ENCODE measurements around the gene SNIP1. TPM values are rescaled to one million over a fixed set of nuclear protein-coding genes. Genes with fewer than 3 reads are reported as not detected.
"Not testable (repeated sequence)": the region's sequence is repeated elsewhere in the genome, so short reads cannot be mapped to it uniquely, and the experiment has no call there.

The SNIP1 gene
- polyA plus RNA-seq, 4 donors: 4.6 to 11.6 (median 5.1) TPM

- peak overlapping the region; percentile 89 to 97 (median 93) for H3K4me3 ChIP-seq (ENCODE audit: low read depth in 1 of 3, low read length in 3 of 3)
- peaks cover 2 to 14% (median 10%) of the 10 kb centered on the region in 3 donors for H3K4me1 ChIP-seq (ENCODE audit: control insufficient read depth in 3 of 3, insufficient read depth in 2 of 3, low read depth in 1 of 3, low read length in 2 of 3)
- 2% methylated on average over 11 of the region's 11 CpGs for WGBS, 3 donors
- FAIRE-seq: no peak
- no peak for DNase-seq
- H3K27me3 ChIP-seq (ENCODE audit: control insufficient read depth in 3 of 3, insufficient read depth in 3 of 3, low read length in 3 of 3): no peaks in the 10 kb centered on the region
- peaks cover 1 to 13% (median 2%) of the 10 kb centered on the region in 3 donors for H3K36me3 ChIP-seq (ENCODE audit: control insufficient read depth in 3 of 3, insufficient read depth in 2 of 3, low read depth in 1 of 3, low read length in 3 of 3)
- peaks cover 0 to 3% of the 10 kb centered on the region in 2 donors for H3K9me3 ChIP-seq (ENCODE audit: control insufficient read depth in 2 of 2, insufficient read depth in 1 of 2, low read depth in 1 of 2, low read length in 1 of 2)
- H3K27ac ChIP-seq (ENCODE audit: low read depth in 1 of 3, low read length in 2 of 3): peak overlapping the region; percentile 77 to 91 (median 82)
Measured at GRCh38 chr1:37553598-37553926, 531 bp downstream of the SNIP1 start.

- DNase-seq (no peak), FAIRE-seq (no peak)
- peaks cover 5 to 24% (median 7%) of the 10 kb centered on the region in 3 donors for H3K36me3 ChIP-seq (ENCODE audit: control insufficient read depth in 3 of 3, insufficient read depth in 2 of 3, low read depth in 1 of 3, low read length in 3 of 3)
- no peak overlapping the region for H3K27ac ChIP-seq (ENCODE audit: low read depth in 1 of 3, low read length in 2 of 3)
- H3K4me3 ChIP-seq (ENCODE audit: low read depth in 1 of 3, low read length in 3 of 3): no peak overlapping the region
- peaks cover 1 to 10% (median 2%) of the 10 kb centered on the region in 3 donors for H3K4me1 ChIP-seq (ENCODE audit: control insufficient read depth in 3 of 3, insufficient read depth in 2 of 3, low read depth in 1 of 3, low read length in 2 of 3)
- WGBS, 3 donors: 91 to 94% (median 93%) methylated on average over 6 of the region's 6 CpGs
- H3K27me3 ChIP-seq (ENCODE audit: control insufficient read depth in 3 of 3, insufficient read depth in 3 of 3, low read length in 3 of 3): no peaks in the 10 kb centered on the region
- H3K9me3 ChIP-seq (ENCODE audit: control insufficient read depth in 2 of 2, insufficient read depth in 1 of 2, low read depth in 1 of 2, low read length in 1 of 2): peaks cover 0 to 1% of the 10 kb centered on the region in 2 donors
Measured at GRCh38 chr1:37549341-37549740, 4.8 kb downstream of the SNIP1 start.

- no peak overlapping the region for H3K4me3 ChIP-seq (ENCODE audit: low read depth in 1 of 3, low read length in 3 of 3)
- H3K27ac ChIP-seq (ENCODE audit: low read depth in 1 of 3, low read length in 2 of 3): no peak overlapping the region
- no peaks in the 10 kb centered on the region for H3K27me3 ChIP-seq (ENCODE audit: control insufficient read depth in 3 of 3, insufficient read depth in 3 of 3, low read length in 3 of 3)
- DNase-seq: no peak
- H3K4me1 ChIP-seq (ENCODE audit: control insufficient read depth in 3 of 3, insufficient read depth in 2 of 3, low read depth in 1 of 3, low read length in 2 of 3): no peaks in the 10 kb centered on the region
- peaks cover 8 to 37% (median 10%) of the 10 kb centered on the region in 3 donors for H3K36me3 ChIP-seq (ENCODE audit: control insufficient read depth in 3 of 3, insufficient read depth in 2 of 3, low read depth in 1 of 3, low read length in 3 of 3)
- FAIRE-seq: no peak
- WGBS, 3 donors: 76 to 83% (median 80%) methylated on average over 5 of the region's 5 CpGs
- no peaks in the 10 kb centered on the region for H3K9me3 ChIP-seq (ENCODE audit: control insufficient read depth in 2 of 2, insufficient read depth in 1 of 2, low read depth in 1 of 2, low read length in 1 of 2)
Measured at GRCh38 chr1:37545019-37545418, 9.1 kb downstream of the SNIP1 start.

GRCh38 chr1:37544530-37544929, 9.6 kb downstream of the SNIP1 start:
- FAIRE-seq (no peak), DNase-seq (no peak)
- Histone ChIP-seq H3K9me3 (ENCODE audit: control insufficient read depth in 2 of 2, insufficient read depth in 1 of 2, low read depth in 1 of 2, low read length in 1 of 2) (no peaks in the 10 kb centered on the region), H3K27ac (ENCODE audit: low read depth in 1 of 3, low read length in 2 of 3) (no peak overlapping the region), H3K27me3 (ENCODE audit: control insufficient read depth in 3 of 3, insufficient read depth in 3 of 3, low read length in 3 of 3) (no peaks in the 10 kb centered on the region), H3K36me3 (ENCODE audit: control insufficient read depth in 3 of 3, insufficient read depth in 2 of 3, low read depth in 1 of 3, low read length in 3 of 3) (peaks cover 8 to 40% (median 13%) of the 10 kb centered on the region in 3 donors), H3K4me1 (ENCODE audit: control insufficient read depth in 3 of 3, insufficient read depth in 2 of 3, low read depth in 1 of 3, low read length in 2 of 3) (no peaks in the 10 kb centered on the region), H3K4me3 (ENCODE audit: low read depth in 1 of 3, low read length in 3 of 3) (no peak overlapping the region)
- WGBS, 3 donors: 97 to 99% (median 98%) methylated on average over 21 of the region's 21 CpGs

GRCh38 chr1:37540036-37540785, 13.9 kb downstream of the SNIP1 start:
- H3K27me3 ChIP-seq (ENCODE audit: control insufficient read depth in 3 of 3, insufficient read depth in 3 of 3, low read length in 3 of 3): no peaks in the 10 kb centered on the region
- H3K9me3 ChIP-seq (ENCODE audit: control insufficient read depth in 2 of 2, insufficient read depth in 1 of 2, low read depth in 1 of 2, low read length in 1 of 2): no peaks in the 10 kb centered on the region
- no peak for FAIRE-seq
- no peak overlapping the region for H3K4me3 ChIP-seq (ENCODE audit: low read depth in 1 of 3, low read length in 3 of 3)
- DNase-seq: no peak
- H3K27ac ChIP-seq (ENCODE audit: low read depth in 1 of 3, low read length in 2 of 3): no peak overlapping the region
- WGBS, 3 donors: 95 to 98% (median 97%) methylated on average over 30 of the region's 30 CpGs
- H3K4me1 ChIP-seq (ENCODE audit: control insufficient read depth in 3 of 3, insufficient read depth in 2 of 3, low read depth in 1 of 3, low read length in 2 of 3): no peaks in the 10 kb centered on the region
- peaks cover 11 to 43% (median 14%) of the 10 kb centered on the region in 3 donors for H3K36me3 ChIP-seq (ENCODE audit: control insufficient read depth in 3 of 3, insufficient read depth in 2 of 3, low read depth in 1 of 3, low read length in 3 of 3)

- FAIRE-seq; H3K9me3 ChIP-seq (ENCODE audit: control insufficient read depth in 2 of 2, insufficient read depth in 1 of 2, low read depth in 1 of 2, low read length in 1 of 2); H3K4me1 ChIP-seq (ENCODE audit: control insufficient read depth in 3 of 3, insufficient read depth in 2 of 3, low read depth in 1 of 3, low read length in 2 of 3); H3K27ac ChIP-seq (ENCODE audit: low read depth in 1 of 3, low read length in 2 of 3); DNase-seq; H3K4me3 ChIP-seq (ENCODE audit: low read depth in 1 of 3, low read length in 3 of 3); H3K27me3 ChIP-seq (ENCODE audit: control insufficient read depth in 3 of 3, insufficient read depth in 3 of 3, low read length in 3 of 3): not testable (repeated sequence)
- WGBS, 3 donors: 93 to 96% (median 95%) methylated on average over 10 of the region's 10 CpGs
- H3K36me3 ChIP-seq (ENCODE audit: control insufficient read depth in 3 of 3, insufficient read depth in 2 of 3, low read depth in 1 of 3, low read length in 3 of 3): peaks cover 11 to 35% (median 14%) of the 10 kb centered on the region in 3 donors
Measured at GRCh38 chr1:37539154-37539553, 14.9 kb downstream of the SNIP1 start.

- no peak overlapping the region for H3K27ac ChIP-seq (ENCODE audit: low read depth in 1 of 3, low read length in 2 of 3)
- no peak for FAIRE-seq
Measured at GRCh38 chr1:37537378-37537777, 16.7 kb downstream of the SNIP1 start.

GRCh38 chr1:37533317-37534093, 20.6 kb downstream of the SNIP1 start:
- no peak overlapping the region for H3K4me3 ChIP-seq (ENCODE audit: low read depth in 1 of 3, low read length in 3 of 3)
- no peak for FAIRE-seq
- peaks cover 0 to 3% (median 0%) of the 10 kb centered on the region in 3 donors for H3K4me1 ChIP-seq (ENCODE audit: control insufficient read depth in 3 of 3, insufficient read depth in 2 of 3, low read depth in 1 of 3, low read length in 2 of 3)
- 83 to 92% (median 89%) methylated on average over 4 of the region's 4 CpGs for WGBS, 3 donors
- H3K36me3 ChIP-seq (ENCODE audit: control insufficient read depth in 3 of 3, insufficient read depth in 2 of 3, low read depth in 1 of 3, low read length in 3 of 3): peaks cover 3 to 7% (median 5%) of the 10 kb centered on the region in 3 donors
- H3K27me3 ChIP-seq (ENCODE audit: control insufficient read depth in 3 of 3, insufficient read depth in 3 of 3, low read length in 3 of 3): no peaks in the 10 kb centered on the region
- no peak for DNase-seq
- H3K27ac ChIP-seq (ENCODE audit: low read depth in 1 of 3, low read length in 2 of 3): no peak overlapping the region
- no peaks in the 10 kb centered on the region for H3K9me3 ChIP-seq (ENCODE audit: control insufficient read depth in 2 of 2, insufficient read depth in 1 of 2, low read depth in 1 of 2, low read length in 1 of 2)

More at GRCh38 chr1:37537378-37537777, 16.7 kb downstream of the SNIP1 start:
- 74 to 87% (median 80%) methylated on average over 2 of the region's 2 CpGs for WGBS, 3 donors
- Histone ChIP-seq H3K4me3 (ENCODE audit: low read depth in 1 of 3, low read length in 3 of 3) (no peak overlapping the region), H3K36me3 (ENCODE audit: control insufficient read depth in 3 of 3, insufficient read depth in 2 of 3, low read depth in 1 of 3, low read length in 3 of 3) (peaks cover 11 to 24% (median 14%) of the 10 kb centered on the region in 3 donors), H3K9me3 (ENCODE audit: control insufficient read depth in 2 of 2, insufficient read depth in 1 of 2, low read depth in 1 of 2, low read length in 1 of 2) (no peaks in the 10 kb centered on the region), H3K4me1 (ENCODE audit: control insufficient read depth in 3 of 3, insufficient read depth in 2 of 3, low read depth in 1 of 3, low read length in 2 of 3) (peaks cover 0 to 3% (median 0%) of the 10 kb centered on the region in 3 donors), H3K27me3 (ENCODE audit: control insufficient read depth in 3 of 3, insufficient read depth in 3 of 3, low read length in 3 of 3) (no peaks in the 10 kb centered on the region)
- DNase-seq: no peak

Measured in small intestine (tissue), 7 donors.